HG02588 (cell line): ENCODE data around the gene SLC7A6OS.
"Not testable (repeated sequence)": the region's sequence is repeated elsewhere in the genome, so short reads cannot be mapped to it uniquely, and the experiment has no call there.

ENCODE experiments used
- ATAC-seq: cut with Tn5 transposase; IDR thresholded peaks from one replicate; pipeline ENCODE4 v1.9.1; 2021; ENCODE audit warnings: mild to moderate bottlenecking, moderate library complexity; ENCODE audit not compliant: unreplicated experiment

The SLC7A6OS gene

DNA sequence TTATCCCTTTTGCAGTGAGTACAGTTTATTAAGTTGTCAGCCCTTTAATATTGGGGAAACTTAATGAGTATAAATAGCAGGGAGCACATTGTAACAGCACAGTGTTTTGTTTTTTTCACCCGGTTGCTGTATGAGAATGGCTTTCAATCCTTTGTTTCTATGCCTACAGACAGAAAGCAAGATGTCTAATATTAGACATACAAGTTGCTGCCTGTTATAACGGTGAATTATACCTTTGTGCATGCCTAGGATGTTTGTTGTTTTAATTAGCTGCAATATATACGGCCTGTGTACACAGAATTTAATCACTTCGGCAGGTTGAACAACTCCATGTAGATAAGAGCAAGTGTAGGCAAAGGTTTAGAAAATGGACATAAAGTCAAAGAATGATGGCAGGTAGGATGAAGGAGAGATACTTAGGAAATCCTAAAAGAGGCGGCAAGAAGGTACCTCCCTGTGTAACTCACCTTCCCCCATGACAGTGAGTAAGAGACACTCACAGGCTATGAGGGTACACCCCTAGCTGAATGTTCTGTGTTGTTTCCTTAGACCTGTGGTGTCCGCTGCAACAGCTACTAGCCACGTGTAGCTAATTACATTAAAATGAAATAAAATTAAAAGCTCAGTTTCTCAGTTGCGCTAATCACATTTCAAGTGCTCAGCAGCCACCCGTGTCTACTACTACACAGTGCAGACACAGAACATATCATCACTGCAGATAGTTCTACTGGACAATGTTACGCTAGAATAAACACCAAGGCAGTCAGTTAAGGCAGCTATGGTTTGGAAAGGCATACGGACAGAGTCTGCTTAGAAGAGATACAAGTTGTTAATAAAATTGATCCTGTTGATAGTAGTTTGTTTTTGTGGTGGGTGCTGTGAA lies 10.9 kb downstream of the SLC7A6OS start:
- no peak for ATAC-seq

DNA sequence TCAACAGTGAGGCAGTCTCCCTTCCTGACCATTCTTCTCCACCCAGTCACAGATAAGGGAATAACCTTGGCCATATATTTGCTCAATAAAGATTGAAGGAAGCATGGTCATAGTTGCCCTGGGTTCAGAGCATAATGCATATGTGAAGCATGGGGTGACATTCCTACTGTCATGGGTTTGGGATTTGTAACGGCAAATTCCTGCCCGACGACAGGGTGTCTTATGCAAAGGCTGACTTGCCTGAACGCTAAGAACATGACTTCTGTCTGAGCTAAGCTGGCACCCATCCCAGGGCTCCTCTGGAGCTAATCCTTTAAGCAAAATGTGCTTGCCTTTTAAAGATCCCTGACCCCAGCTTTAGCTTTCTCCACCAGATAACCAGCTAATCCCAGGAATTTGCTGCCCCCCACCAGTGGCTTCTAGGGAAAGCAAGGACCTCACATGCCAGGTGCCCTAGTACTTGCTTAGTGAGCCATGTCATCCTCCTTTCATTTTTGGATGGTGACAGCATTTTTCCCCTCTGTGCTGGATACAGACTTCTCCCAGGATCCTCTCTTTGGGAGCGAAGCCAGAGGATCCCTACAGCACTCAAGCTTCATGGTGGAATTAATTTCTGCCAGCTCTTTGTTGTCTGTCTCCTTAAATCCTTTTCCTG lies 11.7 kb downstream of the SLC7A6OS start:
- no peak for ATAC-seq

DNA sequence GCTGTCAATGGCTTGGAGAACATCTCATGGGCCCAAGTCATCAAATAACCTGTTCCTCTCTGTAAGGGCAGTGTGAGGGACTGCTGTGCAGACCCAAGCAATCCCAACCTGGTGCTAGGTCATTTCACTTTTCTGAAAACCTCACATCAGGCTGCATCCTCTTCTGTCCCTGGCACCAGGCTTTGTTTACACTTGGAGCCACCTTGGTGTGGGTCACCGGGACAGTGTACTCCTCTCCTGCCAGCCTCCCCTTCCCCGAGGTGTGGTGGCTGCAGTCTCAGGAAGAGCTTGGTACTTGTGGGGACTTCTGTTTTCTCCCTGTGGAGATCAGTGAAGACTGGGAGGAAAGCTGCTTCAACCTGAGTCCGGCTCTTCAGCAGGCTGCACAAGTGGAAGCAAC lies 12.4 kb downstream of the SLC7A6OS start:
- no peak for ATAC-seq

DNA sequence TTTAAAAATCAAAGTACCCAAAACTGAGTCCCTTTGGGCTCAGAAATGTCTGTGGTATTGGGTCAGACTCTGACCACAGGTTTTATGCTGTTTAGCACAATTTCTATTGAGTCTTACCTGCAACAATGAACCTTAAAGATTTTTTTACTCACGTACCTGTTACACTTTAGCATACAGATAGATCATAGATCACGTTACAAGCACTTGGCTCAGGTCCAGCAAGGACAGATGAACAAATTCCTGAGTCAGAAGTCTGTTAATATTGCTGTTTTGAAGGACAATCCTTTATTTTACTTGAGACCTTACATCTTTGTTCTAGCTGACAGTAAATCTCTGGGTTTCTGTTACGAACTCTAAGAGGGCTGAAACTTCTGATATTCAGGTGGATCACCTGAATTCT lies 12.8 kb downstream of the SLC7A6OS start:
- ATAC-seq = no peak

DNA sequence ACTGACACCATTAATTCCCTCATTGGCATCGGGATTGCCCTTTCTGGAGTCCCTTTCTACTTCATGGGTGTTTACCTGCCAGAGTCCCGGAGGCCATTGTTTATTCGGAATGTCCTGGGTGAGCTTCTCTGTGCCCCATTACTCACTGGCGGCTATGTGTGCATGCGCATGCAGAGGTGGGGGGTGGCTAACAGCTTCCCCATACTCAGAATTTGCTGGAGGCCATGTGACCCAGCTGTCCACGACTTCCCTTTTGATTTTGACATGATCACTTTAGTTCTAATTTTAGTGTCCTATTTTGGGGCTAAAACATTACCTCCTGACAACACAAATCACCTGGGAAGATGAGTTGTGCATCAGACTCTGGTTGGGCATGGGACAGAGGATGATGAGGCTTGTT lies 14.1 kb downstream of the SLC7A6OS start:
- no peak for ATAC-seq

DNA sequence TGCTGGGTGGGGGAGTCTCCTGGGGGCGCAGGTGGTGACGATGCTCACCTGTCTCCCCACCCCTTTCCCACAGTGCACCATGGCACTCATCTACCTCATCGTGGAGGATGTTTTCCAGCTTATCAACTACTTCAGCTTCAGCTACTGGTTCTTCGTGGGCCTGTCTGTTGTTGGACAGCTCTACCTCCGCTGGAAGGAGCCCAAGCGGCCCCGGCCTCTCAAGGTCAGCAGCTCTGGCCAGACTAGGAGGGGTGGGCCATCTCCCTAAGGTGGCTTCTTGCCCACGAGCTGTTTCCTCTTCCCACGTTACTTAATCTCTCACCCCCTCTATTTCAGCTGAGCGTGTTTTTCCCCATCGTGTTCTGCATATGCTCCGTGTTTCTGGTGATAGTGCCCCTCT lies 14.5 kb downstream of the SLC7A6OS start:
- no peak for ATAC-seq

DNA sequence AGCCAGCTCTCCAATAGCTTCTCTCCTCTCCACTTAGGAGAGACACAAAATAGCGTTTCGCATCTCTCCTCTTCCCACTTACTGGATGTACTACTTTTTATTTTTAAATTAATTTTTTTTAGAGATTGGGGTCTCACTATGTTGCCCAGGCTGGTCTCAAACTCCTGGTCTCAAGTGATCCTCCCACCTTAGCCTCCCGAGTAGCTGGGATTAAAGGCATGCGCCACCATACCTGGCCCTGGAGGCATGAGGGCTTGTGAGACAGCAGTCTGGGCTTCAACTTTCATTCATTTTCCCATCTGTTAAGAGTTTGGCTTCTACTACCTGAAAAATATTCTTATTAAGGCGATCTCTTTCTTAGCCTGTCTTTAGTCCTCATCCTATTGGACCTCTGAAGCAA lies 18.3 kb downstream of the SLC7A6OS start:
- ATAC-seq = no peak

DNA sequence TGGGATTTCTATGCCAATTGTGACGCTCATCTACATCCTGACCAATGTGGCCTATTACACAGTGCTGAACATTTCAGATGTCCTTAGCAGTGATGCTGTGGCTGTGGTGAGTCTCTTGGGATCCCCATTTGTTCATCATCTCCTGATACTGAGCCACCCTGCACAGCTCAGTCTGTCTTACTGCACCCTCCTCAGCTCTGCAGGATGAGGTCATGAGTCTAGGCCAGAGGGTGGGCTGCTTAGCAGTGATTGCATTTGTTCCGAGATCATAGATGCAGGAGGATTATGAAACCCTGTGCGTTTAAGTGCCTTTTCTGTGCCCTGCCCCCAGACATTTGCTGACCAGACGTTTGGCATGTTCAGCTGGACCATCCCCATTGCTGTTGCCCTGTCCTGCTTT lies 19.5 kb downstream of the SLC7A6OS start:
- no peak for ATAC-seq

DNA sequence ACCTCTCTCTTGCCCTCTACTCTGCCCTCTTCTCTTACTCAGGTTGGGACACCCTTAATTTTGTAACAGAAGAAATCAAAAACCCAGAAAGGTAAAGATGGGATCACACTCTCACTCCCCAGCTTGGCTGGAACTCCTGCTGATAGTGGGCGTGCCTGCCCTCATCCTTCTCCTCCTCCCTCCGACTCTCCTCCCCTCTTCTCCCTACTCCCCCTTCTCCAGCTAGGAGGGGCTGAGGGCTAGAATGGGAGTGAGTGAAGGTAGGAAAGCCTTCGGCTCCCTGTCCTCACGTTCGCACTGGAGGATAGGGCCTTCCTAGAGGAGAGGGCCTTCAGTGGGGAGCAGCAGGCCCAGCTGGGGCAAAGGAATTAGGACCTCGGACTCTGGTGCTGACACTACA lies 20.3 kb downstream of the SLC7A6OS start:
- ATAC-seq = no peak

DNA sequence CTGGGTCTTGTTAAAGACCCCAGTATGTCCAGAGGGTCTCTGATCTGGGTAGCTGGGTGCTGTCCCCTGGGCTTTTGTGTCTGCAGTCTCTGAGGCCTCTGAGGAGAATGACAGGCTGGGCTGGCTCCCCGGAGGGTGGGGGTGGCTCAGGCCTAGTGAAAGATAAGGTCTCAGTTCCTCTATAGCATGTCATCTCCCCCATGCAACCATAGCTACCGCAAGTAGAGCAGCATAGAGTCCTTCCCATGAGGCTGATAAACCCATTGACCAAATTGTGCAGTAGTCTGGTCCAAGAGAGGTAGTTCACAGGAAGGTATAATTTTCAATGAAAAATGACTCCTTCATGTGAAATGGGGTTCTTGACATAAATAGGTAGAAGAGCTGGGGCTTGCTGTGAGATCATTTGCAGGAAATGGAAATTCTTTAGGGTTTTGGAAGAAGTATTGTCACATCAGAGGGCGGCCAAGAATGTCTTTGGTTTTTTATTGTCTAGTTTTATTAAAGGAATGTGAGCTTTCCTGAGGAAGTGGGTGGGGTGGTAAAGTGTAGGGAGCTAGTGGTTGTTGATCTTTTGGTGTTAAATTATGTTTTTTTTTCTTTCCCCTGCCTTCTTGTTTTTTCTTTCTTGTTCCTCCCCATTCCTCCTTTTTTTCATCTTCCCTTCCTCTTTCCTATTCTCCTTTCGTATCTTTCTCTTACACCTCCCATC lies 21.0 kb downstream of the SLC7A6OS start:
- ATAC-seq = peak; percentile 67

DNA sequence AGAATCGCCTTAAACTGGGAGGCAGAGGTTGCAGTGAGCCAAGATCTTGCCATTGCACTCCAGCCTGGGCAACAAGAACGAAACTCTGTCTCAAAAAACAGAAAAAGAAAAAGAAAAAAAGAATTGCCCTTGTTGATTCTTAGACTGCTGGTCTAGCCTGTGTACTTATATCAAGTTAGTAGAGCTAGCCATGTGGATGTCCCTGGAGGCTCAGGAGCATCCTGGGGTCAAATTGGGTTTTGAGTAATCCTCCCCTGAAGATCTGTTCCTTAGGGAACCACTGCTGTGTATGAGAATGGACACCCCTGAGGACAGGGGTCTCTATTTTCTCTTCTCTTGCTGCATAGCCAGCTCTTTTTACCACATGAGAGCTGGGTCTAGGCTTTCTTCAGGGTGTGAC lies 21.5 kb downstream of the SLC7A6OS start:
- no peak for ATAC-seq

DNA sequence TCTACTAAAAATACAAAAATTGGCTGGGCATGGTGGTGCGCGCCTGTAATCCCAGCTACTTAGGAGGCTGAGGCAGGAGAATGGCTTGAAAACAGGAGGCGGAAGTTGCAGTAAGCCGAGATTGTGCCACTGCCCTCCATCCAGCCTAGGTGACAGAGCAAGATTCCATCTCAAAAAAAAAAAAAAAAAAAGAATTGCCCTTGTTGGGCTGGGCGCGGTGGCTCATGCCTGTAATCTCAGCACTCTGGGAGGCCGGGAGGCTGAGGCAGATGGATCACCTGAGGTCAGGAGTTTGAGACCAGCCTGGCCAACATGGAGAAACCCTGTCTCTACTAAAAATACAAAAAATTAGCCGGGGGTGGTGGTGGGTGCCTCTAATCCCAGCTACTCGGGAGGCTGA lies 21.9 kb downstream of the SLC7A6OS start:
- ATAC-seq = not testable (repeated sequence)

DNA sequence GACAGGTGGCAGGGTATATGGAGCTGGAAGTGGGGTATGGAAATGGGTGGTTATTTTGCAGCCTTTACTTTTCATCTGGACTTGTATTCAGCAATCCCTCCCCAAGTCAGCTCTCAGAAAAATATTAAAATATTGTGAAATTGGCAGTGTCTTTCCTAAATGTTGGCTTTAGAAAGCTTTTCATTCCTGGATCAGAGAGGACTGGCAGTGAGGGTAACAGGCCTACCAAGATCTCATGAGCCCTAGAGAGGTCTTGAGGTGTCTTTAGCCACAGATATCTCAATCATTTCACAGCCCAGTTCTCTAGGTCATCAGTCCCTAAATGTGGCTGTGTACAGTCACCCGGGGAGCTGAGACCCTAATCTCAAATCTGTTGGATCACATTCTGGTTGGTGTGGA lies 22.5 kb downstream of the SLC7A6OS start:
- ATAC-seq = no peak

DNA sequence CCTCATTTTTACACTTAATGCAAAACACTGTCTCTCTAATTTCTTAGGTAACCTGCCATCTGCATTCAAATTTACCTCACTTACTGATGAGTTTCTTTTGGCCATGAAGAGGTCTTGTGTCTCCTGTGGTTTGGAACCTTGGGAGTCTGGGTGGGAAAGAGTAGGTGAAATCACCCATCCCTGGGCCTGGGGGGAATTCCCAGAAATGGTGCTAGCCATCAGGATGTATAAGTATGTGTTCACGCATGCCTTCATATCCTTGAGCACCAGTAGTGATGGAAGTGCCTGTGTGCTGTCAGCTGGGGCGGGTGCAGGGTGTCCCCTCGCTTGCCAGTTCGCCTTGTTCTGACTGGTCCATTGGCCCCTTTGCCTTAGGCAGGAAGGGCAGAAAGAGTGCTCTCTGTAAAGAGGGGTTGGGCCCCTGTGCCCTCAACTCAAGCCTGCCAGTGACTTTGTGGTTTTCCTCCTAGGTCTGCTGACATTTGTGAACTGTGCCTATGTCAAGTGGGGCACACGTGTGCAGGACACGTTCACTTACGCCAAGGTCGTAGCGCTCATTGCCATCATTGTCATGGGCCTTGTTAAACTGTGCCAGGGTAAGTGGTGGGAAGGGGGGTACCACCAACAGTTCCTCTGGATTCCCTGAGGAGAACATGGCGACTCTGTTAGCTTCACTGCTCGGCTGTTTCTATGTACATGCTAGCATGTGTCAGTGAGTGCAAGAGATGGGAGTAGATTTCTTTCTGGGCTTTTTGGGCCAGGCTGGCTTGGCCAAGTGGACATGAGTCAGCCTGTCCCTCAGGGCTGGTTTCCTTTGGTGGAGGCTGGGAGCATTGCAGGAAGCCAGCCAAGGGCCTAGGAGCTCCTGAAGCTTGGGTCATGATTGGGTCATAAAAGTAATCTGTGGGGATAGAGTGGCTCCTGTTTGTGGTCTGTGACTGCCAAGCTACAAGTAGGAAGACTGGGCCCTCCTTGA lies 23.2 kb downstream of the SLC7A6OS start:
- ATAC-seq = no peak

DNA sequence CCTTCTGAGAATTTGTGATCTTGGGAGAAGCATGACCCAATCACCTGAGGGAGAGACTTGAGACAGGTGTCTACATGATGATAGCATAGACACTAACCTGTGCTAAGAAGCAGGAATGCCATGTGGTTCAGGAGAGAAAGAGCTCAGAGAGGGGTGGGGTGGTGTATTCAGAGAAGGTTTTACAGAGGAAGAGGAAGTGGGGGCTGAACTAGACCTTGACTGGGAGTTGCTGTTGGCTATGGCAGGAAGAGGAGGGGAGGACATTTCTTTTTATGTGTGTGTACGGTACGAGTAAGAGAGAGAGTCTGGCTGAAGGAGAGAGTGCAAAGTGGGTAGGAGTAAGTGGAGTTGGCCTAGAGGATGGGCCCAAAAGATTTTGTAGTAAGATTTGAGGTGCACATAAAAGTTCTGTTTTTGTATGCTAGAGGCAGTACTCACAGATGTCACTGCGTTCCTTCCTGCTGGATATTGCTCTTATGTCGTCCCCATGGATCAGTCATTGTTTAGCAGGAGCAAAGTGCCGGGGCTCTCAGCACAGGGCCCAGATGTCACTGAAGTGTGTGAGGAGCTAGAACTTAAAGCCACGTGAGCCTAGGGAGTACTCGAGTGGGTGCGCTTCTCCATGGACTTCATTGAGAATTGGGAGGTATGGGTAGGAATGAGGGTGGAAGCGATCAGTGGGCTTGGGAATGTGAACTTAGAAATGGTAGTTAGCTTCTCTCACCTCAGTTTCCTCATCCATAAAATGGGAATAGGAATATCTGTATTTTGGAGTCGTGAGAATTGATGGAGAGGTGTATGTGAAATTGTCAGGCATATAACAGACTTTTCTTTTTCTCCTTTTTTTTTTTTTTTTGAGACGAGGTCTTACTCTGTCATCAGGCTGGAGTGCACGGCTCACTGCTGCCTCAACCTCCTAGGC lies 24.3 kb downstream of the SLC7A6OS start:
- no peak for ATAC-seq

DNA sequence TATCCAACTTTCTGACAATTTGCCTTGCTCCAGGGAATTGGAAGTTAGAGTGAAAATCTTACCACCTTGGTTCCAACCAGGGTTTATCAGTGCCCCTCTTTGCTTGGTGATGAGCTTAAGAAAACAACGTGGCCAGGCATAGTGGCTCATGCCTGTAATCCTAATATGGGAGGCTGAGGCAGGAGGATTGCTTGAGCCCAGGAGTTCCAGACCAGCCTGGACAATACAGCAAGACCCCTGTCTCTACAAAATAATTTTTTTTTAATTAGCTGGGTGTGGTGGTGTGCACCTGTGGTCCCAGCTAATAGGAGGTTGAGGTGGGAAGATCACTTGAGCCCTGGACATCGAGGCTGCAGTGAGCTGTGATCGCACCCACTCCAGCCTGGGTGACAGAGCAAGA lies 25.1 kb downstream of the SLC7A6OS start:
- no peak for ATAC-seq

DNA sequence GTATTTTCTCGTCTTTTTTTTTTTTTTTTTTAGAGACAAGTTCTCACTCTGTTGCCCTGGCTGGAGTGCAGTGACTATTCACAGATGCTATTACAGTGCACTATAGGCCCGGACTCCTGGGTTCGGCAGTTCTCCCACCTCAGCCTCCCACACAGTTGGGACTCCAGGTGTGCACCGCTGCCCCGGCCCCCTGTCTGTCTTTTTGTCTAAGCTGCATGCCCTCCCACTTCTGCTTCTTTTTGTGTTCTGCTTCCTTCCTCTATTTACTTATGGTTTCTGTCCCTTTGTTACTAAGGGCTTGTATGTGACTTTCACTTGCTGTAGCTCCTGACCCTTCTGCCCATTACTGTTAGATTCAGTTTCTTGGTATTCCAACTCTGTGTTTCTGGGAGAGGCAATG lies 25.9 kb downstream of the SLC7A6OS start:
- ATAC-seq = peak; percentile 53

DNA sequence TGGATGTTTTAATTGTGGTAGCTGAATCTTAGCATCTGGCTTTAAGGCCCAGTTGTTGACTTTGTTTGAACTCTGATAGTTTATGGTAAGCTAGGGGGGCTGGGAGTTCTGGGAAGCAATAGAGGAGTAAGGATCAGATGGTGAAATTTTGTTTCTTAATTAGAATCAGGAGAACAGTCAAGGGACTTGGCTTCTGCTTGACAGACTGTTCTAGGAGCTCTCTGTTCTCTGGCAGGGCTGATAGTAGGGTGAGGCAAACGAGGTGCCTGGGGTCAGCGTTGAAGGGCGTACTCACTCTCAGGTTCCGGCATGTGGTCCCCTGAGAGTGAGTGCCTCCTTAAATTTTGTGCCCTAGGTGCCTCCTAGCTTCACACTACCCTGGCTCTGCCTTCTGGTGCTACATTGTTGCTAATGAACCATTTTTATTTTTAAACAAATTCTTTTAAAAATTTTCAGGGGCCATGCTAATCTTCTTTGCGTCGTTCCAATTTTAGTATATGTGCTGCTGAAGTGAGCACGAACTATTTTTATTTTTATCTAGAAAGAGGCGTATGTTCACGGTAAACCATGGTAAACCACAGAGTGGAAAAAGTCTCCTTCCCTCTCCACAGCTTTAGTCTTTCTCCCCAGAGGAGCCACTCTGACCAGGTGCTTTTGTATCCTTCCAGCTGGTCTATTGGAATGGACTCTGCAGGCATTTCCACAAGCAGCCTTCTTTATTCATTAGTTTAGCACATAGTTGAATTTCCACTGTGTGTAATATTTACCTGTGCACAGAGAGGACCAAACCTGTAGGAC lies 26.7 kb downstream of the SLC7A6OS start:
- peak; percentile 44 for ATAC-seq

DNA sequence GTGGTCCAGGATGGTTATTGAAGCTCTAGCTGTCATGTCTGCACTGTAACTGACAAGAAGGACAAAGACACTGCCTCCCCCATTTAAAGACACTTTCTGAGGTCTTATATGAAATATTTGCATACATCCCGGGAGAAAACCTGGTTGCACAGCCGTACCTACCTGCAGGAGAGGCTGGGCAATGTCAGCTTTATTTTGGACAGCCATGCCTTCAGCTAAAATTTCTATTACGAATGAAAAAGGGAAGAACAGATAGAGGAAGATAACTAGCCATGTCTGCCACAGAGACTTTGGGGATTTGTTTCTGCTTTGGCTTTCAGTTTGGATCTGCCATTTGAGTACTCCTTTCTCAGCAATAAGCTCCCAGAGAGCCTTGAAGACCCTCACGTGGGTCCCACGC lies 27.4 kb downstream of the SLC7A6OS start:
- ATAC-seq = no peak
